ENCODE results near the gene SC5D.

- TF ChIP-seq CTCF (IDR thresholded peaks at IDR 0.05) (no peak), POLR2A (IDR thresholded peaks at IDR 0.05) (no peak)
These were observed 7.9 kb downstream of the SC5D start for GRCh38 chr11:121300313-121300971.
